Central memory CD8-positive, alpha-beta T cell (primary cell): ENCODE data around the gene PHACTR3.
"Not testable (repeated sequence)": the region's sequence is repeated elsewhere in the genome, so short reads cannot be mapped to it uniquely, and the experiment has no call there.

Experiments used
- ATAC-seq: fragments of 150-1000 bp; cut with Tn5 transposase; replicated peaks from 2 replicates; pipeline ENCODE4 v1.10.0; 2022; ENCODE audit warnings: mild to moderate bottlenecking, moderate FRiP score, moderate number of reproducible peaks; ENCODE audit not compliant: poor library complexity, severe bottlenecking; ENCODE audit errors: extremely low read depth
- DNase-seq, 2 donors: peaks; one replicate each; pipeline ENCODE4 v3.0.0; 2021; ENCODE audit warnings: low spot score in 2 of 2
- H3K27ac Mint-ChIP-seq: one replicate; pipeline ENCODE4 v1.8.0; 2022; ENCODE audit warnings: low read depth, mild to moderate bottlenecking, moderate library complexity, mixed read lengths
- H3K27me3 Mint-ChIP-seq: one replicate; pipeline ENCODE4 v1.8.0; 2022; ENCODE audit warnings: mixed read lengths
- H3K36me3 Mint-ChIP-seq: one replicate; pipeline ENCODE4 v1.8.0; 2022; ENCODE audit warnings: mild to moderate bottlenecking, moderate library complexity, mixed read lengths; ENCODE audit not compliant: insufficient read depth
- H3K4me1 Mint-ChIP-seq: one replicate; pipeline ENCODE4 v1.8.0; 2022; ENCODE audit warnings: mixed read lengths
- H3K4me3 Mint-ChIP-seq: one replicate; pipeline ENCODE4 v1.8.0; 2022; ENCODE audit warnings: mild to moderate bottlenecking, moderate library complexity, mixed read lengths
- H3K9me3 Mint-ChIP-seq: one replicate; pipeline ENCODE4 v1.8.0; 2022; ENCODE audit warnings: mixed read lengths

The PHACTR3 gene

DNA sequence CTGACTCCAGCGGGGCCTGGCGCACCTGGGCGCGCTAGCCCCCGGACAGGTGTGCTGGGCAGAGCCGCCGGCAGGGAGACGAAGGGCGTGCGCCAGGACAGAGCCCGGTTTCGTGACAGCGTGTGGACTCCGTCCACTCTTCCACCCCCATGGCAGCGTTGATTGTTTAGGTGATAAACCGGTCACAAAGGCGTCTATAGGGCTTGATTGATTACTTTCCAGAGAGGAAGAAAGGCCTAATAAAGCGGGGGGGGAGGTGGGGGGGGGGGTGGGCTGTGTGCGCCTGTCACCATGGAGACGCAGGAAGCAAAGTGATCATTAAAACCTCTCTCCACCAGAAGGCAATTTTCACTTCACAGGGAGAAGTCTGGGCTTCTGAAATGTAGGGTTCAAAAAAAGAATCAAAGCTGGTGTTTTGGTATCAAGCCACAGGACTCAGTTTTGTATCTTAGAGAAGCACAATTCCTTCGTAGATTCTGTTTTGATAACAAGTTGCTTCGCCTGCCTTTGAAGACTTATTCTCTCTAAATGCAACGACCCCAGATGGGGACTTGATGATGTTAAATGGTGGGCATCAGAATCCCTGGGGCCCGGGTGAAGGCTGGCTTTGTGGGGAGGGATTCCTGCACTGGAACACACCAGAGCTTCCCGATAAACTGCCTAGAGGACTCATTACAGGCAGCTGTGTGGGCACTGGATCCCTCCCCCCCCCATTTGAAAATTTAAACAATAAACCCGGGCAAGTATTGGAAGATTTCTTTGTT, 1.4 kb downstream of the PHACTR3 start:
- DNase-seq (no peak), ATAC-seq (no peak)
- Mint-ChIP-seq H3K27me3 (peaks cover 75% of the 10 kb centered on the region), H3K4me1 (no peaks in the 10 kb centered on the region), H3K27ac (no peak overlapping the region), H3K9me3 (no peaks in the 10 kb centered on the region), H3K36me3 (no peaks in the 10 kb centered on the region), H3K4me3 (no peak overlapping the region)

- H3K36me3 Mint-ChIP-seq: no peaks in the 10 kb centered on the region
- H3K27ac Mint-ChIP-seq: no peak overlapping the region
- no peak overlapping the region for H3K4me3 Mint-ChIP-seq
- no peaks in the 10 kb centered on the region for H3K4me1 Mint-ChIP-seq
- peaks cover 75% of the 10 kb centered on the region for H3K27me3 Mint-ChIP-seq
- DNase-seq (no peak), ATAC-seq (no peak)
- no peaks in the 10 kb centered on the region for H3K9me3 Mint-ChIP-seq
Observed at GRCh38 chr20:59606566-59606965, 2.2 kb downstream of the PHACTR3 start.

- Mint-ChIP-seq H3K36me3 (no peaks in the 10 kb centered on the region), H3K27ac (no peak overlapping the region)
- ATAC-seq: no peak
Observed at GRCh38 chr20:59608396-59608795, 4.1 kb downstream of the PHACTR3 start.

GRCh38 chr20:59608871-59609270, 4.5 kb downstream of the PHACTR3 start:
- H3K4me1 Mint-ChIP-seq: no peaks in the 10 kb centered on the region
- ATAC-seq: no peak

More at GRCh38 chr20:59608396-59608795, 4.1 kb downstream of the PHACTR3 start:
- Mint-ChIP-seq H3K9me3 (no peaks in the 10 kb centered on the region), H3K27me3 (peaks cover 75% of the 10 kb centered on the region), H3K4me1 (no peaks in the 10 kb centered on the region), H3K4me3 (no peak overlapping the region)
- no peak for DNase-seq

DNA sequence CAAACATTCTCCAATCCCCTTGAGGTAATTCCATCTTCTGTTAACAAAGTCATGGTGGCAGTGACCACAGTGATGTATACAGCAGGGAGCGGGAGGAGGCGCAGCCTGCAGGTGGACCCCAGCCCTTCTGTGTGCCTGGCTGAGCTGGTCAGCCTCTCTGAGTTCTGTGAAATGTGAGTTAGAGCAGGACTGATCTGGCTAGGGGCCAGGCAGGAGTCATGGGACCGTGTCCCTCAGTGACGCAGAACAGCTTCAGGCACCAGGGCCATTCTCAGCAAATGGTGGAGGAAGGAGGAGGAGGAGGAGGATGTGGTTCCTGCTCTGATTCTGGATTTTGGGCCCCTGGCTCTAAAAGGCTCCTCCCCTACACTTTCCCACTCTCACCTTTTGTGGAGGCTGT, 6.9 kb downstream of the PHACTR3 start:
- Mint-ChIP-seq H3K27ac (no peak overlapping the region), H3K27me3 (peaks cover 90% of the 10 kb centered on the region), H3K9me3 (no peaks in the 10 kb centered on the region), H3K4me1 (no peaks in the 10 kb centered on the region), H3K4me3 (no peak overlapping the region), H3K36me3 (no peaks in the 10 kb centered on the region)
- DNase-seq (no peak), ATAC-seq (no peak)

More at GRCh38 chr20:59608871-59609270, 4.5 kb downstream of the PHACTR3 start:
- no peak overlapping the region for H3K27ac Mint-ChIP-seq
- no peak for DNase-seq
- no peaks in the 10 kb centered on the region for H3K36me3 Mint-ChIP-seq
- H3K9me3 Mint-ChIP-seq: no peaks in the 10 kb centered on the region
- peaks cover 74% of the 10 kb centered on the region for H3K27me3 Mint-ChIP-seq
- H3K4me3 Mint-ChIP-seq: no peak overlapping the region

DNA sequence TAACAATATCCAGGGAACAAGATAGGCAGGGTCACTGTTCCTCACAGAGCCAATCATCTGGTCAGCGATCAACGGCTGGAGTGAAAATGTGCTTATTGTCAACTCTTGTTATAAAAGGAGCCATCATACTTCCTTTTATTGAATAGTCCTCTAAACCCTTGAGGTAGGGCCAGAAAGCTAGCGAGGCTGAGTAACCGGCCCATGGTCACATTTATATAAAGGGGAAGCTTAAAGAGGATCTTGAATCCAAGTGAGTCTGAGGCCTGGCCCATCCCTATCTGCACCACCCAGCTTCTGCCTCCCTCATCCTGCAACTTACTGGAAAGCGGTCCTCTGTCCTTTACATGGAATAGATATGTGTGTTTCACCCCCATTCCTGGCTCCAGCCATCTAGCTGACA, 9.5 kb downstream of the PHACTR3 start:
- ATAC-seq (no peak), DNase-seq (no peak)
- H3K9me3 Mint-ChIP-seq: no peaks in the 10 kb centered on the region
- no peaks in the 10 kb centered on the region for H3K4me1 Mint-ChIP-seq
- no peak overlapping the region for H3K4me3 Mint-ChIP-seq
- peaks cover 90% of the 10 kb centered on the region for H3K27me3 Mint-ChIP-seq
- H3K36me3 Mint-ChIP-seq: no peaks in the 10 kb centered on the region
- H3K27ac Mint-ChIP-seq: no peak overlapping the region

- no peak overlapping the region for H3K4me3 Mint-ChIP-seq
- no peaks in the 10 kb centered on the region for H3K36me3 Mint-ChIP-seq
- H3K27ac Mint-ChIP-seq: no peak overlapping the region
- no peaks in the 10 kb centered on the region for H3K4me1 Mint-ChIP-seq
- DNase-seq (no peak), ATAC-seq (no peak)
- no peaks in the 10 kb centered on the region for H3K9me3 Mint-ChIP-seq
- peaks cover 89% of the 10 kb centered on the region for H3K27me3 Mint-ChIP-seq
Observed at GRCh38 chr20:59614714-59615113, 10.4 kb downstream of the PHACTR3 start.

GRCh38 chr20:59616306-59616705, 12.0 kb downstream of the PHACTR3 start:
- Mint-ChIP-seq H3K4me3 (no peak overlapping the region), H3K9me3 (no peaks in the 10 kb centered on the region), H3K4me1 (no peaks in the 10 kb centered on the region), H3K36me3 (no peaks in the 10 kb centered on the region), H3K27me3 (peaks cover 92% of the 10 kb centered on the region), H3K27ac (no peak overlapping the region)
- DNase-seq (no peak), ATAC-seq (no peak)

DNA sequence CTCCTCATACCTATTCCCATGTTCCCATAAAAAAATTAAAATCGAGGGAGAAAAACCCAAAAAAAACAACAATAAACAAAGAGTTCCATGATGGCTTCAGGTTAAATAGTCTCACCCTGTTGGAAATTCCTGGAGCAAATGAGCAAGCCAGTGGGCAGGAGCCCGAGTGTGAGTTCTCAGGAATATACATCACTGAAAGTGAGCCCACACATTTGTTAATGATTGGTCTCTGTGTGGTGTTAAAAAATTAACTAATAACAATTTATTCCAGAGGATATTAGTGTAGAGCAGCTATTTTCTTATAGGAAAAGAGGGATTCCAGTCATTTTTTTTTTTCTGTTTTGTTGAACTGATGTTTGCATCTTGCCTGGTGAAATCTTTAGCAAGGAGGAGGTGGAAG, 12.9 kb downstream of the PHACTR3 start:
- no peak overlapping the region for H3K4me3 Mint-ChIP-seq
- peaks cover 92% of the 10 kb centered on the region for H3K27me3 Mint-ChIP-seq
- no peak for ATAC-seq
- H3K4me1 Mint-ChIP-seq: no peaks in the 10 kb centered on the region
- H3K9me3 Mint-ChIP-seq: no peaks in the 10 kb centered on the region
- no peaks in the 10 kb centered on the region for H3K36me3 Mint-ChIP-seq
- H3K27ac Mint-ChIP-seq: no peak overlapping the region
- no peak for DNase-seq

DNA sequence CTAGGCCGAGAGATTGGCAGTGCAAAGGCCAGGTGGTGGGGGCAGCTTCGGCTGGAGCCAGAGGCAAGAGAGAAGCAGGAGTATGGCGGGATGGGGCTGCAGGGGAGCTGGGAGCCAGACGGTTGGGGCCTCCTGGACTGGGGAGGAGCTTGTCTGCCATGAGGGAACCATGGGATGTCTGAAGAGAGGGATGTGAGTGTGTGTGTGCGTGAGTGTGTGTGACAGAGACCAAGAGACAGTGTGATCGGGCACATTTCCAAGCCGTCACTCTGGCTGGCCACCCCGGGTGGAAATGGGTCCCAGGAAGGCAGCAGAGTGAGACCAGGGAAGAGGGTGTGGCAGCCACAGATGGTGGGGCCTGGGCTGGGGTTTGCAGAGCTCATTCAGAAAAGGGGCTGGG, 13.8 kb downstream of the PHACTR3 start:
- Mint-ChIP-seq H3K36me3 (no peaks in the 10 kb centered on the region), H3K4me1 (no peaks in the 10 kb centered on the region), H3K27me3 (peaks cover 82% of the 10 kb centered on the region), H3K9me3 (no peaks in the 10 kb centered on the region), H3K4me3 (no peak overlapping the region), H3K27ac (no peak overlapping the region)
- ATAC-seq: no peak
- DNase-seq: no peak

GRCh38 chr20:59618585-59618984, 14.2 kb downstream of the PHACTR3 start:
- H3K27me3 Mint-ChIP-seq: peaks cover 78% of the 10 kb centered on the region
- not testable (repeated sequence) for H3K9me3 Mint-ChIP-seq, DNase-seq, H3K4me3 Mint-ChIP-seq, H3K27ac Mint-ChIP-seq, H3K4me1 Mint-ChIP-seq, ATAC-seq, H3K36me3 Mint-ChIP-seq

- H3K4me1 Mint-ChIP-seq: no peaks in the 10 kb centered on the region
- no peak overlapping the region for H3K27ac Mint-ChIP-seq
- H3K27me3 Mint-ChIP-seq: peaks cover 61% of the 10 kb centered on the region
- H3K36me3 Mint-ChIP-seq: no peaks in the 10 kb centered on the region
- no peak overlapping the region for H3K4me3 Mint-ChIP-seq
- no peaks in the 10 kb centered on the region for H3K9me3 Mint-ChIP-seq
- DNase-seq (no peak), ATAC-seq (no peak)
Observed at GRCh38 chr20:59620860-59621505, 16.6 kb downstream of the PHACTR3 start.

- no peaks in the 10 kb centered on the region for H3K9me3 Mint-ChIP-seq
- no peak overlapping the region for H3K4me3 Mint-ChIP-seq
- peaks cover 56% of the 10 kb centered on the region for H3K27me3 Mint-ChIP-seq
- no peak for ATAC-seq
- H3K4me1 Mint-ChIP-seq: no peaks in the 10 kb centered on the region
- no peak overlapping the region for H3K27ac Mint-ChIP-seq
- no peaks in the 10 kb centered on the region for H3K36me3 Mint-ChIP-seq
- no peak for DNase-seq
Observed at GRCh38 chr20:59622496-59622895, 18.2 kb downstream of the PHACTR3 start.
